GM12891 (cell line): ENCODE data around the gene GLYR1.

Source experiments
- POLR2A ChIP-seq: IDR thresholded peaks from 2 replicates; pipeline ENCODE4 v1.6.1; 2011; ENCODE audit warnings: low read depth, low read length, control low read depth
- POLR2AphosphoS5 ChIP-seq: IDR thresholded peaks from 2 replicates; pipeline ENCODE4 v1.6.1; 2011; ENCODE audit warnings: low read depth, low read length, control low read depth
- POU2F2 ChIP-seq: IDR thresholded peaks from 2 replicates; pipeline ENCODE4 v1.6.1; 2011; ENCODE audit warnings: low read depth, mild to moderate bottlenecking, control low read depth, low read length, moderate library complexity

GRCh38 chr16:4828567-4829321, 18.3 kb downstream of the GLYR1 start:
- TF ChIP-seq POLR2AphosphoS5 (no peak), POLR2A (no peak), POU2F2 (no peak)
